Epithelial cell of prostate (primary cell): ENCODE measurements around the gene CREBBP.
"Not testable (repeated sequence)": the region's sequence is repeated elsewhere in the genome, so short reads cannot be mapped to it uniquely, and the experiment has no call there.

ENCODE experiments used
- DNase-seq: peaks from one replicate; pipeline ENCODE4 v3.0.0-alpha.2; 2011; ENCODE audit warnings: low read depth, low spot score
- H3K27ac ChIP-seq: fragments of 450-650 bp; 2 replicates; pipeline ENCODE4 v1.5.1; 2017; ENCODE audit warnings: mild to moderate bottlenecking

The CREBBP gene

DNA sequence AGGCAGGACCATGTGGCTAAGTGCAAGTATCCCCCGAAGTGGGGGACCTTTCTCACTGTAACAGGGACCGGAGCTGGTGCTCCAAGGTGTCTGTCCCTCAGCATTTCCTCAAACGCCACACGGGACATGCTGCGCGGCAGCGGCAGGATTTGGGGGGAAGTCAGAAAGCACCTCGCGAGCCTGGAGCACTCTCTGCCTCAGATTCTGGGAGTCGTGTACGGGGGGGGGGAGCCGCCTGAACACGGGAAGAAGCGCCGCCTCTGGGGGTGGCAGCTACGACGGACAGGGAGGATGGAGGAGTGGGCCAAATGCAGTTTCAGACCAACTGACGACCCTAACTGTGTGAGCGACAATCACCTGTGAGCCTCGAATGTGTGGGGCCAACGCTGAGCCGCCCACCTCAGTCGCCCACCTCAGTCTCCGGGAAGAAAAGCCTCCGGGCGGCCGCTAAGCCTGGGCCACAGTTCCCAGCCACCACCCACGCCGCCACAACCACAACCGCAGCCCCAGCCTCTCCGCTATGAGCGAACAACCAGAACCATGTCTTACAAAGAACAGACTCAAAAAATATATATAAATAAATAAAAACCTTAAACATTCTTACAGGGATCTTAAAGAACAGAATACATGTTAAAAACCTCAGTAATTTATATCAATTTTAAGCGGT lies 154.4 kb downstream of the CREBBP start:
- H3K27ac ChIP-seq: no peak overlapping the region
- no peak for DNase-seq

DNA sequence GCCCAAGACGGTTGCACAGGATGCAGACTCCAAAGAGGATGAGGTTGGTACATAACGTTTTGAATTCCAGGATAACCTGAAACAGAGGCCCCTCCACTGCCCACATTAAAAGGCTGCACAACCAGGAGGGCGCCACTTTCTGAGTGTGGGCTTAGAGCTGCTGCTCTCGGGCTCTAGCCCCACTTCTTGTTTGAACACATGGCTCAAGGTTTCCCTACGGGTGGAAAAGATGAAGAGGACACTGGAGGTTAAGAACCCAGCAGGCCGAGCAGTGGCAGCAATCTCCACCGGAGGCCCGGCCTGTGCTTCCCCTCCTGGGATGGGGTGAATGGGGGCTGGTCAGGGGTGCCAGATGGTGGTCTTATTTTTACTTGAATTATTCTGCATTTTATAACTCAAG lies 155.2 kb downstream of the CREBBP start:
- H3K27ac ChIP-seq: no peak overlapping the region
- DNase-seq: no peak

DNA sequence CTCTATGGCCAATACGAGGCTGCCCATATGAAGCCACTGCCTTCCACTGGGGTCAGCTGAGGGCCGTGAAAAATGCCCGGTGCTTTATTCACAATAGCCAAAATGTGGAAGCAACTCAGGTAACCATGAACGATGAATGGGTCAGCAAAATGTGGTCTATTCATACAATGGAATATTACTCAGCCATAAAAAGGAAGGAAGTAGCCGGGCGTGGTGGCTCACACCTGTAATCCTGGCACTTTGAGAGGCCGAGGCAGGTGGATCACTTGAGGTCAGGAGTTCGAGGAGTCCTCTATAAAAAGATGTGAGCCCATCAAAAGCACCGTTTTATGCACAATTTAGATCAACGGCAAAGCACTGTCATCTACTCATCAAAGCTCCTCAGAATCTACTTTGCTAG lies 158.0 kb downstream of the CREBBP start:
- H3K27ac ChIP-seq: no peak overlapping the region
- no peak for DNase-seq

DNA sequence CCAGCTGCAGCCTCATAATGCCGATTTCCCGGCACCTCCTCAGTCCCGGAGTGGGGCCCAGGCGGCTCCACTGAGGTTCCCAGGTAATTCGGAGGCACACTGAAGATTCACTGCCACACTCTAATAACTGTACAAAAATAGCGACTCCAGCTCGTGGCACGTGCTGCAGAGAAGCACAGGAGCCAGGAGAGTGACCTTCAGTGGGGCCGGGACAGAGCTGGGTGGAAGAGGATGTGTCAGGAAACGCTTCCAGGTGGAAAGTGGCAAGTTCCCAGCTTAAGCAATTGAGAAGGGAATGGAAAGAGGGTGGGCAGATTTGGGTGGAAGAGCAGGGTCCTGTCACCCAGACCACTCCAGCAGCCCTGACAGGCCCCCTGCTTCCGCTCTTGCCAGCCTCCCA lies 160.1 kb downstream of the CREBBP start:
- H3K27ac ChIP-seq: no peak overlapping the region
- DNase-seq: no peak

DNA sequence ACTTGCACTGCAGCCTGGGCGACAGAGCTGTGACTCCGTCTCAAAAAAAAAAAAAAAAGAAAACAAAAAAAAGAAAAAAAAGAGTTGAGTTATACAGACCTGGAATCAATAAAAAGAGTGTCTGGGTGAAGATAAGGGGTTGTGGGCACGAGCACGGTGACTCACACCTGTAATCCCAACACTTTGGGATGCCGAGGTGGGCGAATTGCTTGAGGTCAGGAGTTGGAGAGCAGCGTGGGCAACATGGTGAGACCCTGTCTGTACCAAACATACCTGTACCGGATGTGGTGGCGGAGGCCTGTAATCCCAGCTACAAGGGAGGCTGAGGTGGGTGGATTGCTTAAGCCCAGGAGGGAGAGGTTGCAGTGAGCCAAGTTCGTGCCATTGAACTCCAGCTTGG lies 161.9 kb downstream of the CREBBP start:
- no peak overlapping the region for H3K27ac ChIP-seq
- no peak for DNase-seq

DNA sequence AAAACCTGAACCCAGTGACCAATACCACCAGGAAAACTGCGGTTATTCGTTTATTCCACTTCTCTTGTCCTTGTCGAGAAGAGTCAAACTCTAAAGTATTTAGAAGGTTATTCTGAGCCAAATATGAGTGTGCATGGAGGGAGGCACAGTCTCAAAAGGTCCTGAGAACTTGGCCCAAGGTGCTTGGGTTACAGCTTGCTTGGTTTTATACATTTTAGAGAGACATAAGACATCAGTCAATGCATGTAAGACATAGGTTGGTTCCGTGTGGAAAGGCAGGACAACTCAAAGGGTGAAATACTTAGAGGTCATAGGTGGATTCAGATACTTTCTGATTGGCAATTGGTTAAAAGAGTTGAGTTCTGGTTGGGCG lies 162.5 kb downstream of the CREBBP start:
- H3K27ac ChIP-seq: peak overlapping the region; percentile 46
- DNase-seq: no peak

DNA sequence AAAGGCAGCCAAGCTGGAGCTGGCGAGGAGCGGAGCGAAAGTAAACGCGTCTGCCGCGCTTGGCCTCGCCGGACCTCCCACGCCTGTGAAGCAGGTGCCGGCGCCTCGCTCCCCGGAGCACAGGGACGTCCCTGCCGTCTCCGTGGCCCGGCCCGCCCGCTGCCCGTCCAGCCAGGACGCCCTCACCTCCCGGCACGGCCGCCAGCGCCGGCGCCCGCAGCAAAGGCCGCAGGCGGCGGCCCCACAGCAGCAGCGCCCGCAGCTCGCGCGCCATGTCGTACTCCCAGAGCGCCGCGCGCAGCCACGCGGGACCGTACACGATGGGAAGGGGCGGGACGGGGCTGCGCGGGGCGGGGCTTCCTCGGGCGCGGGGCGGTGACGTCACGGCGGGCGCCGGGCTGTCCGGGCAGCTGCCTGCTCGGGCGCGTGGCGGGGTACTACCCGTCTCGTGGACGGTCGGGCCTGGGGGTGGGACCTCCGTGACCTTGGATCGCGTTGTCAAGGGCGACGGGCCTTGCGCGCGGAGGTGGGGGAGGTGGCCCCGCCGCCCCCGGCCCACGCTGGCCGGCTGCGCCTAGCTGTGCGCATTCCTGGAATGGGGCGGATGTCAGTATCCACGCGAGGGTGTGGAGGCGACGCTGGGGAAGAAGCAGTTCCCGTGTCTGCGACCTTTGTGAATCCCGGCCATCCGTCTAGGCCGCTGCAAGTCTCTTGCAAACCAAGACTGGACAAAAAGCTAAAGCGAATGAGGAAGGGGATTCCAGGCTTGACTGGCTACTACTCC lies 163.1 kb downstream of the CREBBP start, which contains the start of gene TRAP1:
Gene TRAP1, minus strand, starts transcription at position 290 of the 784 bp plus-strand sequence. Its CDS starts 16 bp downstream, at position 274.
- DNase-seq: peak; percentile 5
- peak within 1 kb of the TSS; percentile 46 for H3K27ac ChIP-seq

DNA sequence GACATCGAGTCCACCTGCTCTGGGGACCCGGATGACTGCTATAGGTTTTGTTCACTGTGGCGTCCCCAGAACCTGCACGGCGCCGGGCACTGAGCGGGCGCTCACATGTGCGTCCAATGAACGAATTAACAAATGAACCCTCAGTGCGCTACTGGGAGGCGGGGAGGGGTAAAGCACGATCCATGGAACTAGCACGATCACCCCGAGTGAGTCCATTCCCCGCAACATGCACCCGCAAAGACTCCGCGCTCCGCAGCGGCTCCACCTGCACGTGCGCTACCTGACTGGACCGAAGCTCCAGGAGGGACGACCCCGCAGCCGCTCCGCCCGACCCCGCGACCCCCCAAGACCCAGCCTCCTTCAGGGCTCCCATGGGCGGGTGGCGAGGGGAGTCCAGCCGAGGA lies 163.7 kb downstream of the CREBBP start:
- no peak for DNase-seq
- peak overlapping the region; percentile 46 for H3K27ac ChIP-seq

DNA sequence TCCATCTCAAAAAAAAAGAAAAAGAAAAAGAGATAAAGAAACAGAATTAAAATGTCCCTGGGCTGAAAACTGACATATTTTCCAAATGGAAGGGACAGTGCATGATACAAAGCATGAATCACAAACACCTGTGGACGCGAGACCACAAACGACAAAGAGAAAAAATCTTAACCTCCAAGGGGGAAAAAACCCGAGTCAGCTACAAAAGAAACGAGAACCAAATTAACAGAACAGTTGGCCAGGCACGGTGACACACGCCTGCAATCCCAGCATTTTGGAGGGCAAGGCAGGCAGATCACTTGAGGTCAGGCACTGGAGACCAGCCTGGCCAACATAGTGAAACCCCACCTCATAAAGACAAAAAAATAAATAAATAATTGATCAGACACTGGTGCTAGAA lies 165.1 kb downstream of the CREBBP start:
- DNase-seq: no peak
- no peak overlapping the region for H3K27ac ChIP-seq

DNA sequence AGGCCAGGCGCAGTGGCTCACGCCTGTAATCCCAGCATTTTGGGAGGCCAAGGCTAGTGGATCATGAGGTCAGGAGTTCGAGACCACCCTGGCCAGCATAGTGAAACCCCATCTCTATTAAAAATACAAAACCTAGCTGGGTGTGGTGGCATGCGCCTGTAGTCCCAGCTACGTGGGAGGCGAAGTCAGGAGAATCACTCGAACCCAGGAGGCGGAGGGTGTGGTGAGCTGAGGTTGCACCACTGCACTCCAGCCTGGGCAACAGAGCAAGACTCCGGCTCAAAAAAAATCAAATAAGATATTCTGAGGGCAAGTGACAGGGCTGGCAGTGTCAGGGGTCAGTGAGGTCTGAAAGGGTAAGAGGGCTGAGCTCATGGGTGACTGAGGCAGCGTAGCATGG lies 166.1 kb downstream of the CREBBP start:
- not testable (repeated sequence) for H3K27ac ChIP-seq, DNase-seq

DNA sequence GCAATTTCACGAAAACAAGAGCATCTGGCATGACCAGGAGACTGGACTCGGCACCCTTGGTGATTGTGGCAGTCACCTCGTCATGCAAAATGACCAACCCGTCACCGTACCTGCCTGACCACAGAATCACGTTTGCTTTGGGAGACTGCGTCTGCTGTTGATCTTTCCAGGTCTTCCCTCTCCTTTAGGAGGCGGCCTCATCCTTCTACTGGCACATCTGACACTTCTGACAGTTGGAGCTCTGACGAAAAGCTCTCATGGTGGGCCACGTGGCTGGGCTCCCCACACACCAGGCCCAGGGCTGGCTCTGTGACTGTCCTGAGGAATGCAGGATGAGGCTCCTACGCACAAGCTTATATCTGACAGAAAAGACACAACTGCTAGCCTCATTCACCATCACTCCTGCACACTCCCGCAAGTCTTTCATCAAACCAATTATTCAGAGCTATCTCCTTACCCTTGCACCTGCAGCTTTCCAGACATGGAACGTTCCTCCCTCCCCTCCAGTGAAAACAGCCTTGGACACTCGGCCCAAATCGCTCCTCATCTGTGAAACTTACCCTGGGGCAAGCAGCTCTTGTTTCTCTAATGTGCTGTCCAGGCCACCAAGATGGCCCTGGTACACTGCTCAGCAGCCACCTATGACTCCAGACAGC lies 166.8 kb downstream of the CREBBP start:
- H3K27ac ChIP-seq: peak overlapping the region; percentile 35
- DNase-seq: no peak

DNA sequence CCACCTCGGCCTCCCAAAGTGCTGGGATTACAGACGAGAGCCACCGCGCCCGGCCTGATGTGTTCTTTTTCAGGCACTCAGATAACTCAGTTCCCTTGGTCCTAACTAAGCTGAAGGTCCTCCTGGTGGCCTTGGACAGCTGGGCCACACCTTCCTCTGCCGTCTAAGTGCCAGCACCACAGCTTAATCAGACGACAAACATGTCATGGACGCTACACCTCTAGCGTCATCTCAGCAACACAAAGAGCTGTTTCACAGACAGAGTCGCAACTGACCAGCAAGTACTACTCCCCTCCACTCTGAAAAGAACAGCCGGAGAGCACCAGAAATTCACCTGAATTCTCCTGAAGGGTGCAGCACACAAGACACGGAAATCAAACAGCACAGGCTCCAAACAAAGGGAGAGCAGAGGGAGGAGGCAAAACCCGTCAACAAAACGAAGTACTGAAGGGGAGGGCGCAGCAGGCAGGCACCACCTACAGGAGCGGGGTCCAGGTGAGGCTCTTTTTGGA lies 167.6 kb downstream of the CREBBP start:
- peak overlapping the region; percentile 35 for H3K27ac ChIP-seq
- no peak for DNase-seq

DNA sequence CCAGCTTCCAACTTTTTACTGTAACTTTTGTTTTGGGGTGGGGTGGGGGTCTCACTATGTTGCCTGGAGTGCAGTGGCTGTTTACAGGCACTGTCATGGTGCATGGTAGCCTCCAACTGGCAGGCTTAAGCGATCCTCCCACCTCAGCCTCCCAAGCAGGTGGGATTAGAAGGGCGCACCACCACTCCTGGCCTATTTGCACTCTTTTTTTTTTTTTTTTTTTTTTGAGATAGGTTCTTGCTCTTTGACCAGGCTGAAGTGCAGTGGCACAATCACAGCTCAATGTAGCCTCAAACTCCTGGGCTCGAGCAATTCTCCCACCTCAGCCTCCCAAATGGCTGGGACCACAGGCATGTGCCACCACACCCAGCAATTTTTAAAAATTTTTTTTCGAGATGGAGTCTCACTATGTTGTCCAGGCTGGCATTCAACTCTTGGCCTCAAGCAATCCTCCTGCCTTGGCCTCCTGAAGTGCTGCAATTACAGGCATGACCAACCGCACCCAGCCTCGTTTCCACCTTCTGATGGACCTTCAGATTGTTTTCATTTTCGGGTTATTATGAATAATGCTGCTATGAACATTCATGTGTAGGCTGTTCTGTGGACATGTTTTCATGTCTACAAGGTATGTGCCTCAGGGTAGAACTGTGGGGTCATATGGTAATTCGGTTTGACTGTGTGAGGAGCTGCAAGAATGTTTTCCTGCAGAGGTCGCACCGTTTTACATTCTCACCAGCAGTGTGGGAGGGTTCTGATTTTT lies 174.1 kb downstream of the CREBBP start:
- DNase-seq: no peak
- H3K27ac ChIP-seq: no peak overlapping the region

DNA sequence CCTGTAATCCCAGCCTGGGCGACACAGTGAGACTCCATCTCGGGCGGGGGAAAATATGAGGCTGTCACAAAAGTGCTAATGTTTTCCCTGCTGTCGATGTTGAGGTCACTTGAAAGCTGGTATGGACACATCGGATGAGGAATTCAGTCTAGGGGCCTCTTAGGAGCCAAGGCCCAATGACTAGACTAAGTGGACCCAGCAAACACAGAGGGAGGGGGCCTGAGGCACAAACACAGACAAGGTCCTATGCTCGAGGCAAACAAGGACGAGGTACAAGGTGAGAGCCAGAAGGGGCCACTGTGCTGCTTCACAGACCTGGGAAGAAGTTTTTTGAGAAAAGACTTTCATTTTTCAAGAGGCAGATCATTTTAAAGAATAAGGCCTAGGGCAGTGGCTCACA lies 178.4 kb downstream of the CREBBP start:
- H3K27ac ChIP-seq: no peak overlapping the region
- no peak for DNase-seq

DNA sequence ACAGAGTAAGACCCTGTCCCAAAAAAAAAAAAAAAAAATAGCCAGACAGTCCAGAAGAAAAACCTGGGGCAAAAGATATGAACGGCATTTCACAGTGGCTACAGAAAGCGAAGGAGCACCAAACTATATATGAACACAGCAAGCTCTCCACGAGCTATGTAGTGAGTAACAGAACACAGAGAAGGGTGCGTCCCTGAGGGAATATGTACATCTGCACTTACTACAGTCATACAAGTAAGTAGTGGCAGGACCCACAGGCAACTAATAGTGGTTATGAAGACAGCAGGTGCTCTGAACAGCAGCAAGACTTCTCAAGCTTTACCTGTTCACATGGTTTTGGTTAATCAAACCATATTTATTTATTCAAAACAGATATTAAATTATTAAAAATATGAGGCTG lies 179.0 kb downstream of the CREBBP start:
- H3K27ac ChIP-seq: no peak overlapping the region
- DNase-seq: no peak

DNA sequence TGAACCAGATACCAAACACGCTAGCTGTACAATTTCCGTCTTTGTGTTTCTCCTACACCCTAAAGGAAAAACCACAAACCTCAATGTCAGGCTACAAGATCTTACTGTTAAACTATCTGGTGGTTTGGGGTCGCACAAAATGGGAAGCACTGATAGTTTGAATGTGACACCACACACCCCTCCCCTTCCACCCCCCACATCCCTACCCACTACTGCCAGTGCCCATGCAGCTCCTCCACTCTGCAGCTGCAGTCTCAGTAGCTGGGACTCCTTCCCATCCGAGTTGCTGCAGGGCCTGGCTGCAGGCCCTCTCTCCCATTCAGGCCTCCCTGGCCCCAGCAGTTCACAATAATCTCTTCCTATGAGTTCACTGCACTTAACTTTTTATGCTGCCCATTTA lies 181.6 kb downstream of the CREBBP start:
- no peak overlapping the region for H3K27ac ChIP-seq
- no peak for DNase-seq

DNA sequence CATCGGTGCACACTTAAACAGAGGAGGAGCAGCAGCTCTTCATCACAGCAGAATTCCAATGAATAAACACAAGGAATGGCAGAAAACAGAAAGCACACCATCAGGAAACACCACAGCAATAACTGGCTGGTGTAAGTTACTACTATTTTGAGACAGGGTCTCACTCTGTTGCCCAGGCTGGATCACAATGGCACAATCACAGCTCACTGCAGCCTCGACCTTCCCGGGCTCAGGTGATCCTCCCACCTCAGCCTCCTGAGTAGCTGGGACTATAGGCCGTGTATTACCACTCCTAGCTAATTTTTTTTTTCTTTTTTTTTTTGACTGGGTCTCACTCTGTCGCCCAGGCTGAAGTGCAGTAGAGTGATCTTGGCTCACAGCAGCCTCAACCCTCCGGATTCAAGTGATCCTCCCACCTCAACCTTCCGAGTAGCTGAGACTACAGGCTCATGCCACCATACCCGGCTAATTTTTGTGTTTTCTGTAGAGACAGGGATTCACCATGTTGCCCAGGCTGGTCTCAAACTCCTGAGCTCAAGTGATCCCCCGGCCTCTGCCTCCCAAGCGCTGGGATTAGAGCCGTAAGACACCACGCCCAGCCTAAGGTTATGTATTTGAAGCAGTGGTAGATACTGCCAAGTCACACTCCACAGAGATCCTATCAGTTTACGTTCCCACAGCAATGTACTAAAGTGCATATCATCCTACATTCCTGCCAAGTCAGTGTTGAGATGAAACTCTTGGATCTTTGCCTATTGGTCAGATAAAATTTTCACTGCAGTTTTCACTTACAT lies 183.9 kb downstream of the CREBBP start:
- H3K27ac ChIP-seq: no peak overlapping the region
- peak; percentile 37 for DNase-seq

DNA sequence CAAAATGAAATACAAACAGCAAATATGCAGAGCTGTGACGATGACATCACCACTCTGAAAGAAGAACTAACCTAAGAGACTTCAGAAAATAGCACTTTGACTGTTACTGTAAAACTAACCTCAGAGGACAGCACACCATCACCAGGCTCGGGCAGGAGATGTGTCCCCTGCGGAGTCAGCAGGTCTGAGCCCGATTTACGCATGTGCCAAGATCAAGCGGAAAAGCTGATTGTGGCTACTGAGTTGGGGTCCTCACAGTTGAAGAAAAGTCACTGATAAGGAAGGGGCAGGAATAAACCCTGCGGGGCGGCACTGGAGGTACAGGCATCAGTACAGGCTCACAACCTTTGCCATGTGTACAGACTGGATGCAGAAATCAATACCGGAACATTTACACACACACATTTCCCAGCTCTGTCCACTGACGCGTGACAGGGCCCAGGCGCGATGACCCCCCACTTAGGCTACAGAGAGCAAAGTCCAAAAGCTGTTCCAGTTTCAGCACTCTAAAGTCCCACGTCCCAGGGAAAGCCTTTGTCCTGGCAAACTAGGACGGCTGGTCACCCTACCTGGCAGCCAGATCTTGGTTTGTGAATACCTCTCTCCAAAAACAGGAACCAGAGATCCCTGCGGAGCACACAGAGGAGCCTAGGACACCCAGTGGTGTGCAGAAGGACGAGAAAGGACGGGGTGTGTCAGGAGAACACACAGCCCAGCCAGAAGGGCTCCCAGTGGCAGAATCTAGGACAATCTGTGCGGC lies 184.7 kb downstream of the CREBBP start:
- no peak for DNase-seq
- H3K27ac ChIP-seq: no peak overlapping the region

DNA sequence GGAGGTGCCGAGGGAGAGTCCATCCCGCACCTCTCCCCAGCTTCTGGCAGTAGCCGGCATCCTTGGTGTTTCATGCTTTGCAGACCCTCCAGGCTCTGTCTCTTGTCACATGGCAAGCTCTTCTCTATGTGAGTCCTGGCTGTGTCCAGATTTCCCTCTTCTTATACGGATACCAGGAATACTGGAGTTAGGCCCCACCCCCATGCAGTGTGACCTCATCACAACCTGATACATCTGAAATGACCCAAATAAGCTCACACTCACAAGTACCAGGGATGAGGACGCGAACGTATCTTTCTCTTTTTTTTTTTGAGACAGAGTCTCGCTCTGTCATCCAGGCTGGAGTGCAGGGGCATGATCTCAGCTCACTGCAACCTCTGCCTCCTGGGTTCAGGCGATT lies 186.5 kb downstream of the CREBBP start:
- no peak for DNase-seq
- no peak overlapping the region for H3K27ac ChIP-seq
